ENCODE data around the gene STYX. TPM values are rescaled to one million over a fixed set of nuclear protein-coding genes. Genes with fewer than 3 reads are reported as not detected.

Gene STYX
- total and polyA plus RNA-seq, 2 of the 8 experiments (the other 6 are each of a cell fraction or from before 2014, with no cell fraction given): 8.3 to 29.0 TPM

DNA sequence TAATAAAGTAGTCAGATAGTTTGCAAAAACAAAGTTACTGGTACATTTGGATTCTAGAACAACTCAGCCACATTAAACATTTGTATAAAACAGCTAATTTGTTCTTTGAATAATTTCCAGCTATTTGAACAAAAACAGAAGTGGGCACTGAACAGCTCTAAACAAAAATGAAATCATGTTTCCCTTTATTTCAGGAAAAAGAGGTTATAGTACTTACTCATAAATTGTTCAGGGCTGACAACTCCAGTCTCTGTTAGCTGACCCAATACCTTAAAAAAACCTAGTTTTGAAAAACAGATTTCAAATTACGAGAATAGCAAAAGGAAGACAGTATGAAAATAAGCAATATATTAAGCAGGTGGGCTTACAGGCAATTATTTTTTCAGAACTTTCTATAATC is 53.2 kb downstream of the STYX start:
- H3K79me2 ChIP-seq (ENCODE audit: control insufficient read depth in 1 of 2, insufficient read depth in 2 of 2, low read length in 2 of 2): peaks cover 0 to 19% of the 10 kb centered on the region in 2 experiments; a peak in 2 of 4 replicates
- no peak overlapping the region for H2BK5ac ChIP-seq (ENCODE audit: low read depth, low read length)
- no peak overlapping the region for H2BK12ac ChIP-seq (ENCODE audit: low read depth, low read length)
- TF ChIP-seq SP2 (IDR thresholded peaks at IDR 0.05; ENCODE audit: low read length) (no peak), JUN (IDR thresholded peaks at IDR 0.05; ENCODE audit: low read depth, low read length) (no peak), BRCA1 (IDR thresholded peaks at IDR 0.05; ENCODE audit: low read depth, low read length) (no peak), ZNF274 (IDR thresholded peaks at IDR 0.05; ENCODE audit: borderline replicate concordance, extremely low read depth, low read length) (no peak)
- H2AK5ac ChIP-seq (ENCODE audit: low read depth, low read length): no peak overlapping the region
- H3K23ac ChIP-seq (ENCODE audit: insufficient read length): no peak overlapping the region
- no peak overlapping the region for H3K18ac ChIP-seq (ENCODE audit: extremely low read depth, low read length)
- no peaks in the 10 kb centered on the region for H3K4me1 ChIP-seq (replicated peaks in 1 of 4; ENCODE audit: control insufficient read depth in 3 of 4, insufficient read depth in 4 of 4, low read length in 3 of 4)
- no peak for FAIRE-seq
- no peak overlapping the region for H4K91ac ChIP-seq (replicated peaks; ENCODE audit: insufficient read length, low read length)
- H2BK15ac ChIP-seq (ENCODE audit: low read length): no peak overlapping the region
- no peaks in the 10 kb centered on the region for H4K20me1 ChIP-seq (replicated peaks in 1 of 2; ENCODE audit: control insufficient read depth in 1 of 2, insufficient read depth in 2 of 2, low read length in 2 of 2)
- no peak overlapping the region for H3K56ac ChIP-seq (replicated peaks; ENCODE audit: insufficient read length, low read depth, low read length)
- no peak overlapping the region for H3K14ac ChIP-seq (ENCODE audit: insufficient read length)
- no peak overlapping the region for H3K27ac ChIP-seq (ENCODE audit: low read depth, low read length)
- no peak overlapping the region for H4K8ac ChIP-seq (ENCODE audit: extremely low read depth, insufficient read depth, low read length)
- no peak overlapping the region for H2AFZ ChIP-seq (ENCODE audit: low read length)
- no peak overlapping the region for H3K4ac ChIP-seq (replicated peaks; ENCODE audit: insufficient read length, low read depth, low read length)
- no peaks in the 10 kb centered on the region for H3K79me1 ChIP-seq (ENCODE audit: low read depth, low read length)
- H2BK120ac ChIP-seq (replicated peaks; ENCODE audit: low read depth, low read length): no peak overlapping the region
- no peak for DNase-seq (ENCODE audit: low read depth in 1 of 2, low spot score in 2 of 2)
- no peaks in the 10 kb centered on the region for H3K23me2 ChIP-seq (ENCODE audit: low read depth, low read length)
- no peak overlapping the region for H2BK20ac ChIP-seq (ENCODE audit: low read length)
- H3K27me3 ChIP-seq (replicated peaks in 1 of 4; ENCODE audit: control insufficient read depth in 3 of 4, extremely low read depth in 1 of 4, insufficient read depth in 3 of 4, low read length in 3 of 4): no peaks in the 10 kb centered on the region
- no peak overlapping the region for H3K9ac ChIP-seq (replicated peaks in 1 of 4; ENCODE audit: extremely low read depth in 1 of 4, low read depth in 3 of 4, low read length in 3 of 4)
- H3K36me3 ChIP-seq (ENCODE audit: control insufficient read depth in 2 of 4, insufficient read depth in 4 of 4, low read length in 3 of 4): peaks cover 0 to 46% (median 3%) of the 10 kb centered on the region in 4 experiments; a peak in 4 of 8 replicates
- CTCF ChIA-PET (ENCODE audit: partially characterized antibody): interaction anchor here (0.9 to 1.5 kb wide), 2 partner anchors 24 to 41 kb away, joined by 3 read pairs; no protein-coding TSS in a partner anchor
- POLR2A ChIA-PET (ENCODE audit: partially characterized antibody): no interaction called here
- H3K4me2 ChIP-seq (ENCODE audit: insufficient read depth in 1 of 2, low read depth in 2 of 2, low read length in 2 of 2): no peak overlapping the region
- H4K5ac ChIP-seq (ENCODE audit: insufficient read length, low read depth, low read length): no peak overlapping the region
- no peak overlapping the region for H3K4me3 ChIP-seq (ENCODE audit: extremely low read depth in 1 of 4, insufficient read depth in 2 of 4, low read depth in 3 of 4, low read length in 4 of 4)
- no peaks in the 10 kb centered on the region for H3K9me3 ChIP-seq (ENCODE audit: insufficient read depth in 2 of 2, low read depth in 1 of 2, low read length in 1 of 2)
- 97% methylated on average over 1 of the region's 1 CpG; no CpG with 5 or more reads in 1 of the 2 experiments for WGBS, 2 experiments (ENCODE audit: extremely low coverage in 1 of 2, insufficient coverage in 1 of 2, insufficient read length in 1 of 2, insufficient replicate concordance in 2 of 2, low coverage in 1 of 2, low lambda C conversion rate in 2 of 2, missing lambda C conversion rate in 1 of 2)

Data from H1 (cell line).